ENCODE measurements around the gene FNDC10.

Gene FNDC10

GRCh38 chr1:1556505-1556904, 43.4 kb downstream of the FNDC10 start (continued):
- no peak for TF ChIP-seq TSHZ2 (CRISPR knock-in tag; IDR thresholded peaks at IDR 0.05)
- TF ChIP-seq ZNF70 (CRISPR knock-in tag; IDR thresholded peaks at IDR 0.05) = no peak
- no peak for TF ChIP-seq BACH2 (CRISPR knock-in tag; IDR thresholded peaks at IDR 0.05; ENCODE audit: borderline replicate concordance)

DNA sequence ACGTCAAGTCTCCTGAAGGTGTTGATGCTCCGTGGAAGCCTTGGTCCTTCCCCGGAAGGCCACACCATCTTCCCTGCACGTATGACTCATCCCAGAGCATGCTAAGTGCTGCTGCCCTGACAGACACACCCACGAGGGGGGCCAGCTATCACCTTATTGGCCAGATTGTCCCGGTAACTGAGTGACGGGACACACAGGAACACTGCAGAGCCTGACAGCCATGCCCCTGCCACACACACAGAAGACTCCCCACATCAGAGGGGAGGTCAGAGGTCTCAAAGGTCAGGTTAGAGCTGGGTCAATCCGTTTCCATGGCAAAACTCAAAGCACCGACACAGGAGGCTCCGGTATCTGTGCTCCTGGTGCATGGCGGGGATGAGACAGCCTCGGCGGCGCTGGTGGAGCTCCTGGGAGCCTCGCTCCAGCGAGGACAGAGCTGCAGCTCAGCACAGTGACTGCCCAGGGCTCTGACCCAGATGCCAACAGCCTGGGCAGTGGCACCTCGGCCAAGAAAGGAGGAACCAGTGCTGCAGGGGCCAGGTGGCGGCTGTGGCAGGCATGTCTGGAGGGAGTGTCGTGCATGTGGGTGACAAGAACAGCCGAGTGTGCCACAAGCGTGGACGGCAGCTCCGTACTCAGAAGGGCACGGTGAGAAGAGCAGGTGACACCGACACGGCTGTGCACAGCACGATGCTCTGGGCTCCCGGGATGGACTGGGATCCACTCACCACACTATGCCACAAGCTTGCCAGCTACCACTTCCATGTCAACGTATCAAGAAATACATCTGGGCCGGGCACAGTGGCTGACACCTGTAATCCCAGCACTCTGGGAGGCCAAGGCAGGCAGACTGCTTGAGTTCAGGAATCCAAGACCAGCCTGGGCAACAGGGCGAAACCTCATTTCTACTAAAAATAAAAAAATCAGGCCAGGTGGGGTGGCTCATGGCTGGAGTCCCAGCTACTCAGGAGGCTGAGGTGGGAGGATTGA, 44.7 kb downstream of the FNDC10 start:
- peak; percentile 67 for ATAC-seq
- TF ChIP-seq CSDC2 (CRISPR knock-in tag; IDR thresholded peaks at IDR 0.05) (no peak), ESRRG (CRISPR knock-in tag; IDR thresholded peaks at IDR 0.05) (no peak), TOX (CRISPR knock-in tag; IDR thresholded peaks at IDR 0.05; ENCODE audit: borderline replicate concordance) (no peak), TCF4 (CRISPR knock-in tag; IDR thresholded peaks at IDR 0.05; ENCODE audit: borderline replicate concordance) (no peak)
- TF ChIP-seq, protein P1, sequence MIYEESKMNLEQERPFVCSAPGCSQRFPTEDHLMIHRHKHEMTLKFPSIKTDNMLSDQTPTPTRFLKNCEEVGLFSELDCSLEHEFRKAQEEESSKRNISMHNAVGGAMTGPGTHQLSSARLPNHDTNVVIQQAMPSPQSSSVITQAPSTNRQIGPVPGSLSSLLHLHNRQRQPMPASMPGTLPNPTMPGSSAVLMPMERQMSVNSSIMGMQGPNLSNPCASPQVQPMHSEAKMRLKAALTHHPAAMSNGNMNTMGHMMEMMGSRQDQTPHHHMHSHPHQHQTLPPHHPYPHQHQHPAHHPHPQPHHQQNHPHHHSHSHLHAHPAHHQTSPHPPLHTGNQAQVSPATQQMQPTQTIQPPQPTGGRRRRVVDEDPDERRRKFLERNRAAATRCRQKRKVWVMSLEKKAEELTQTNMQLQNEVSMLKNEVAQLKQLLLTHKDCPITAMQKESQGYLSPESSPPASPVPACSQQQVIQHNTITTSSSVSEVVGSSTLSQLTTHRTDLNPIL (CRISPR knock-in tag; IDR thresholded peaks at IDR 0.05; ENCODE audit: low read depth) = no peak

DNA sequence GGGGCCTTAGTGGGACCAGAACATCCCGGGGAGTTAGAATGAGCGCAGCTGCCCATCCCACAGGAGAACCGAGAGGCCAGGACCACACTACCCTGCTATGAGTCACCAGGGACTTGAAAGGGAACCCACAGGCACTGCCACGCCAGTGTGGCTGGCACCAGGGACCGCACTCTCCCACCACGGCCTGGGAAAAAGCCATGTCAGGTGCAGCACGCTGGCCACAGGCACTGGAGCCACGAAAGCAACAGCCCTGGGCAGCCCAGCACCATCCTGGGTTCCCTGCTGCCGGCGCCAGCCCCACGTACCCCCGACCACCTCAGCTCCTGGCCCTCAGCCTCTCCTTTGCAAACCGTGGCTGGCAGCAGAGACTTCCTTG, 45.4 kb downstream of the FNDC10 start:
- TF ChIP-seq ZNF70 (CRISPR knock-in tag; IDR thresholded peaks at IDR 0.05) (no peak), ZNF8 (CRISPR knock-in tag; IDR thresholded peaks at IDR 0.05) (no peak), POU6F1 (CRISPR knock-in tag; IDR thresholded peaks at IDR 0.05; ENCODE audit: borderline replicate concordance, low read depth) (no peak)
- peak; percentile 6 for ATAC-seq

GRCh38 chr1:1553821-1554494, 46.0 kb downstream of the FNDC10 start:
- no peak for ATAC-seq
- TF ChIP-seq, protein P2, sequence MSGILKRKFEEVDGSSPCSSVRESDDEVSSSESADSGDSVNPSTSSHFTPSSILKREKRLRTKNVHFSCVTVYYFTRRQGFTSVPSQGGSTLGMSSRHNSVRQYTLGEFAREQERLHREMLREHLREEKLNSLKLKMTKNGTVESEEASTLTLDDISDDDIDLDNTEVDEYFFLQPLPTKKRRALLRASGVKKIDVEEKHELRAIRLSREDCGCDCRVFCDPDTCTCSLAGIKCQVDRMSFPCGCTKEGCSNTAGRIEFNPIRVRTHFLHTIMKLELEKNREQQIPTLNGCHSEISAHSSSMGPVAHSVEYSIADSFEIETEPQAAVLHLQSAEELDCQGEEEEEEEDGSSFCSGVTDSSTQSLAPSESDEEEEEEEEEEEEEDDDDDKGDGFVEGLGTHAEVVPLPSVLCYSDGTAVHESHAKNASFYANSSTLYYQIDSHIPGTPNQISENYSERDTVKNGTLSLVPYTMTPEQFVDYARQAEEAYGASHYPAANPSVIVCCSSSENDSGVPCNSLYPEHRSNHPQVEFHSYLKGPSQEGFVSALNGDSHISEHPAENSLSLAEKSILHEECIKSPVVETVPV (CRISPR knock-in tag; IDR thresholded peaks at IDR 0.05) = no peak
- no peak for TF ChIP-seq OSR1 (CRISPR knock-in tag; IDR thresholded peaks at IDR 0.05)
- no peak for TF ChIP-seq ESRRG (CRISPR knock-in tag; IDR thresholded peaks at IDR 0.05)
- no peak for TF ChIP-seq BACH2 (CRISPR knock-in tag; IDR thresholded peaks at IDR 0.05; ENCODE audit: borderline replicate concordance)
- TF ChIP-seq ZNF70 (CRISPR knock-in tag; IDR thresholded peaks at IDR 0.05) = no peak
- TF ChIP-seq ZNF565 (CRISPR knock-in tag; conservative IDR thresholded peaks at IDR 0.05; ENCODE audit: low read depth) = no peak
- TF ChIP-seq ZFP3 (CRISPR knock-in tag; IDR thresholded peaks at IDR 0.05) = no peak
- no peak for TF ChIP-seq POU6F1 (CRISPR knock-in tag; IDR thresholded peaks at IDR 0.05; ENCODE audit: borderline replicate concordance, low read depth)

- no peak for ATAC-seq
- no peak for TF ChIP-seq RARB (CRISPR knock-in tag; IDR thresholded peaks at IDR 0.05)
- TF ChIP-seq ESRRG (CRISPR knock-in tag; IDR thresholded peaks at IDR 0.05) = no peak
- no peak for TF ChIP-seq ARNTL (CRISPR knock-in tag; IDR thresholded peaks at IDR 0.05; ENCODE audit: borderline replicate concordance, low read depth)
- no peak for TF ChIP-seq ISL1 (CRISPR knock-in tag; IDR thresholded peaks at IDR 0.05)
Measured at GRCh38 chr1:1552263-1552639, 47.7 kb downstream of the FNDC10 start.
